GM03348 (cell line): ENCODE data around the gene SMYD3.

ENCODE experiments used
- DNase-seq: peaks from one replicate; pipeline ENCODE4 v3.0.0; 2012; ENCODE audit warnings: low spot score

The SMYD3 gene

DNA sequence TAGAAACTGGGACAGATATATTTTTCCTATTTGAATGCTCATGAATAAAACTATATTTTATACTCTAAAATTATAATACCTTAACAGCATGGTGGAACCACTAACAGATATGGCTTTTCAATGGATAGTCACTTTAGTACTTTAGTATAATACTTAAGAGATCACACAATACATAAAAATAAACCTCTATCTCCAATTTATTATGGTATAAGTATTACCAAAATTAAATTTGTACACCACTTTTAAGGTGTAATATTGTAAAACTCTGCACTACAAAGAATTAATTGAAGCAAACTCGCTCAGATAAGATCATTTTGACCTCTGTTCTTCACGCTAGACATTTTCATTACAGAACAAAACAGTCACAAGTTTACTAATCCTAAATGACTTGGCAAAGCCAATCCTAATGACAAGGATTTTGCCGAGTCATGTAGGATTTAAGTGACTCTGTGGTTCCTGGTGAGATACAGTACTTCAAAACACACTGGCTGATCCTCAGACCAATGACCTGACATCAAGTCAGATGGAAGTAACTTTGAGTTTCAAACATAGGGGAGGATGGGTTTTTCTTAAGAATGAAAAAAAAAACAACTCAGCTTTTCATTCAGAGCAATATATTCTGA, 200.6 kb downstream of the SMYD3 start:
- no peak for DNase-seq

DNA sequence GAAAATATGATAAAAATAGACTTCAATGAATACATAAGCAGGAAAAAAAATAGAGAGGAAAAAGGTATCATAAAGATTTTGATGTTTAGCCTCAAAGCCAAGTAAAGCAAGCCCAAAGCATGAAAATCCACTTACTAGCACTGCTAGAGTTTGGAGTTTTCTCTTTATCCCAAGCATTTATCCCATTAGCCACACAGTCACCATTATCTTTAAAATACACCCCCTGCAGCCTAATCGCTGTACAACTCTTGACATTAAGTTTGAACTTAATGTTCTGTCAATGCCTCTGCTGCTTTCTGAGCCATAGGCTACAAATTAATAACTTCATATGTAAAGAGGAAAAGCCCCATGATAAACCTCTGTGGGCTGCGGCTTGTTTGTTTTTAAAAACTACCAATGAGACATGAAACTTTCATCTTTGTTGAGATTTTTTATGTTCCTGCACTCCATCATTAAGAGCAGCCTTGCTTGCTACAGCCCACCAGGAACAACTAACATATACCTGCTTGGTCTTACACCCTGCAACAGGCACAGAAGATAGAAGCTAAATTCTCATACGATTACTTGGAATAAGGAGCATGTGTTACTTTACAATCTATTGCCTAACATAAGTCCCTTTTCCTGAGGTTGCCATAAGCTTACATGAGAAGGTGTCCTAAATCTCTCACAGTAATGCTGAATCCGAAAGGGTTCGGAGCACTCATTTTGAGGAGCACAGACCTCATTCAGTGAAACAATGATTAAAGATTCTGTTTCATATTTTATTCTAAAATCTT, 202.4 kb downstream of the SMYD3 start:
- DNase-seq, result no peak

DNA sequence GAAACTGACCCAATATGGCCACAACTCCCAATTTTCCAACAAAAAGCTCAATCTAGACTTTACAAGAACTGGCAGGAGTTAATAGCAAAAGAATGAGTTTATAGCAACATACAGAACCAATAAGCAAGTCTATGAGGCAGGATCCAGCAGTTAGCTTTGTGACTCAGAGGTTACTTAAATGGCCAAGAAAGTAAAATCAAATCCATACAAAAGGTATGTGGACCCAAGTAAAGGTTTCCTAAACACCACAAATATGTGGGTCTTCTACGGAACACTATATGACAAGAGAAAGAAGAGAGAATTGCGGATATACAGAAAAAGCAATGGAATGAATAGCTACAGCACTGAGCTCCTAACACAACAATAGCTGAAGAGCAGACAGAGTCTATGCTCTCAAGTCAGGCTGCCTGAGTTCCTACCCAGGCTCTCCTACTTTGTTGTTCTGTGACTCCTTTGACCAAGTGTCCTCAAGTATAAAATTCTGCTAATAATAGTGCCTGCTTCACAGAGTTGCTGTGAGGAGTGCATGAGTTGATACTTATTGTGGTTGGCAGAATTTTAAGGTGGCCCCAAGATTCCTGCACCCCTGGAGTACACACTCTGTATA, 204.3 kb downstream of the SMYD3 start:
- no peak for DNase-seq

DNA sequence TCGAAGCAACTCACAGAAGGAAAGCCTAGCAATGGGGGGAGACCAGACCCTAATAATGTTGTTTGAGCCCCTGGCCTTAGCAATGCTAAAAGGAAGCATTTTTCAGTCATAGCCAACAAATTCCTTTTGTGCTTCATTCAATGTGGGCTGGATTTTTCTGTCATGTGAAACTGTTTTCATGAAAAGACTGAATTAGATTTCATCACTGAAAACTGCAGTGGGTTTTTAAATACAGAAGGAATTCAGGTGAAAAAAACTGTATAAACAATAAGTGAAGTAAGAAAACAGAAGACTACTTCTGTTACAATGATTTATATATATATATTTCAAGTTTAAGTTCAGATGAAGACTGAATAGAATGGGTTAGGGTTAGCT, 204.8 kb downstream of the SMYD3 start:
- peak; percentile 23 for DNase-seq

DNA sequence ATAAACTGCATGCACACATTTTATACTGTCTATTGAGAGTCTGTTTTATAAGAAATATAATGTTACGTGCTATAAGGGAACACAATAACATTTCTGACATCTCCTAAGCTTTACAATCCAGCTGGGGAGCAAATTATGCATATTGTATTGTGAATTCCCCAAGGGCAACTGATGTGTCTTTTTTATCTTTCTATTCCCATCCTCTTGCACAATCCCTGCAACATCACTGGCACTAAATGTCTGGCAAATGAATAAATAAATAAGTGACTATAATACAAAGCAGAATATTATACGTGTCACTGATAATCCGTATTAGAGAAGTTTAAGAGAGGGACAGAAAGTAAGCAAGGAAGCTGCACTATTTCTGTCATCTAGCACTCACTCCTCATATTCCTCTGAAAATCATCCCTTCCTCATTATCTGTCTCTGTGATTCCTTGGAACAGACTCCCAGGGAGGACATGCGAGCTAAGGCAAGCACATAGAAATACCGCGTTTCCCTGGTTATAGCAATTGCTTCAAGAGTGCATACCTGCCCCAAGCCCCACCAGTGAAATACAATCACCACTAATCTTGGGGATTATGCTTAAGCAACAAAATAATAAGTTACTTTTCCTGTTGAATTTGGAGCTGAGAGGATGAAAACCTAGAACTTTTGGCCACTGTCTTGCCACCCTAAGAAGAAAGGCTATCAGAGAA, 205.4 kb downstream of the SMYD3 start:
- DNase-seq, result no peak

DNA sequence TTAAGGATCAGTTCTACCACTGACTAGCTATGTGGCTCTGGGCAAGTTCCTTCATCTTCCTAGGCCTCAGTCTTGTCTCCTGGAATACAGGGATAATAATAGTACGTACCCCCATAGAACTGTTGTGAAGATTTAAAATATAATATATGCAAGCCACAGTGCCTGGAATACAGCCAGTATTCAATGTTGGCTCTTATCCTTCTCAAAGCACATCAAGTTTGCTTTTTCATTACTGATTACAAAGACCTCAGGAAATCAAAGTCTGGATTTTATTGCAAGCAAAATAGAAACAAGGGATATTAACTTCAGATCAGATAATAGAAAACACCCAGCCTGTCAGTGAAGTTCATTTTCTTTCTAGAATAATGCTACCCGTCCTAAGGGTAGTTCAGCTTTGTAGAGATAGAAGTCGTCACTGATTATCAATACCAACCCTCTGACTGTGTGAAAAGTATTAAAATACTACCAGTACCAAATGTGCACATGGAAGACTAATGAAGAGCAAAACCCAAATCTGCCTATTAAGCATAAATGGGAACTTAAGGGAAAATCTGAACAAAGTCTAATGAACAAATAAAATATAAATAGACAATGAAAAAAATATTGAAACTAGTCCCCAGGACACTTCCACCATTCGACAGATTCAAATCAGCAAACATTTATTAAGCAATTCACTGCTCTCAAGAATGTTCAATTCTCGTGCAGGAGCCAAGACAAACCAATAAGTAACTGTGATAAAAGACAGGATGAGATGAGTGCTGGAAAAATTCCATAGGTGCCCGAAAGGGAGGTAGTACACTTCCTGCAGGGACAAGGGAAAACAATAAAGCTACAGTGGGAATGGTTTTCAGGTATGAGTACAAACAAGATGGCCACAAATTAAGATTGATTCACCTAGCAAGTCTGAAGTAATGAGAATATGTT, 206.2 kb downstream of the SMYD3 start:
- no peak for DNase-seq

DNA sequence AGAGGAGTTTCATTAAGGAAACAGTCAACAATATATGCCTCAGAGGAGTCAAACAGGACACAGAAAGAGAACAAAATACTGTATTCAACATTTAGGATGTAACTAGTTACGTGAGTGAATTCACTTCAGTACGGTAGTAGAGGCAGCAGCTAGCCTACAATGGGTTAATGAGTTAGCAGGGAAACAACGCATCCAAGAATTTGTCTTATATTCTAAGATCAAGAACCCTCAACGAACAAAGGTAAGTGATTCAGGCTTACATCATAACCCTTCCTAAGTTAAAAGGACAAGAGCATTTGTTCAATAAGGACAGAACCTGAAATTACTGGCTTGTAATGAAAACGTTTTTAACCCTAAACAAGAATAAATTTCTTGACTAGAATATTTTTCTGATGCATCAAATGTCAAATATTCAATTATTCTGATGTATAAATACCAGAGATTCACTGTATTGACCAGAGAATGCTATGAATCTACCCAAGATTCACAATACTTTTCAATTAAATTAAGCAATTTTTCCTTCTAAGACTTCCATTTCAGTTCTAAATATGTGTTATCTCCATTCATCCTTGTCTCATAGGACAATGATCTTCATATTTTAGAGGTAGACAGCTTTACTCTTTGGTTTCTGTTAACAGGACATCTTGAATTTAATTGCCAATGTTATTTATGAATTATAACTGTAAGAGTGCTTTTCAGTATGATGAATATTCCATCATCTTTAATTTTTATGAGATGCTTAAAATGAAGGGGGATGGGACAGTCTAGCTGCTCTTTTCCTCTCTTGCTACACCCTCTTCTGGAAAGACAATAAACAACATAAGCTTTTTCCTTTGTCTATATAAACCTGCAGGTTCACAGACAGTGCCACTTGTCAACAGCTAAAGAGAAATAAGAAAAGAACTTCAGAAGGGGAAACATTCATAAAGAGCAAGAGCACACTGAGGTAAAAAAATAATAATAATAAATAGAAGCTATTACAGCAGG, 209.5 kb downstream of the SMYD3 start:
- no peak for DNase-seq

DNA sequence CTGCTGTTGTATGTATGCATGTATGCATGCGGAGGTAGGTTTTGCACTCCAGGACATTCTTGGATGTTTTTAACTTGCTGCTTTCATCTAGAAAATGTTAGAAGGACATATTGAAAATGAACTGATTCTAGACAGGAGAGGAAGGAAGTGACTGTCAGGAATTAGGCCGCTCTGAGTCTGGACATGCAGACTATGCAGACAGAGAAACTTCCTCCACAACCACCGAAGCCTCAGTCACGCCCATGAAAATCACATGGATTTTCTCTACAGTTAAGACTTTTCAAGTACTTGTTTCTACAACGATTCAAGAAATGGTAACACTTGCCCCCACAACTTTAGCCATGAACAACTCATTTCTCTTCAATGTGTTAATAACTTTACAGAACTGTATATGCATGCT, 211.1 kb downstream of the SMYD3 start:
- no peak for DNase-seq

DNA sequence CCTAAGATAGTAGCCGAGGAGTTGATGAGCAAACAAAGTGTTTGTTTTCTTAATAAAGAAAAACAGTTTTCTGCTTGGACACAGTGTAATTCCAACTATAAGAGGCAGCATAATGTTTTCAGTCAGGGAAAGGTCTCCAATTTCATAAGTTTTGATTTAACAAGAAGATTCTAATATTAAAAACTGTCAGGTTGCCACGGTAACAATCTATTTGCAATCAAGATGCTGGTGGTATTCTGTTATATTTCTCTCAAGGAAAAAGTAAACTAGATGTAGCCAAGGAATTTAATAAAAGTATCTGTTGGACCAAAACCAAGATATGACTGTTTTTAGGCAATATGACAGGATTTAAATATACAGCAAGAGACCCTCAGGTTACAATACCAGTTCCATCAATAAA, 211.7 kb downstream of the SMYD3 start:
- no peak for DNase-seq

DNA sequence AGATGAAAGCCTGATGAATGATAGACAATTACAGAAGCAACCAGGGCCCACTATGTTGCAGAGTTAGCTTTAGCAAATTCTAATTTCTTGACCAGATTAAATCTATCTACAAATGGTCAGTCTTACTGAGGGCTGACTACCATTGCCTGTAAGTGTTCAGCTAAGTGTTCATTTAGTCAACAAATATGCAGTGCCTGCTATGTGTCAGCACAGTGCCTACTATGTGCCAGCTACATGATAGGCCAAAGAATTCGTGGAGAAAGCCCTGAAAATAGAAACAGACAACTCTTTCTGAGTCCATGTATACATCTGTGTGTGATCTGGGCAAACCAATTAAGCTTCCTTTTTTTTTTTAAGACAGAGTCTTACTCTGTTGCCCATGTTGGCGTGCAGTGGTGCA, 212.8 kb downstream of the SMYD3 start:
- no peak for DNase-seq

DNA sequence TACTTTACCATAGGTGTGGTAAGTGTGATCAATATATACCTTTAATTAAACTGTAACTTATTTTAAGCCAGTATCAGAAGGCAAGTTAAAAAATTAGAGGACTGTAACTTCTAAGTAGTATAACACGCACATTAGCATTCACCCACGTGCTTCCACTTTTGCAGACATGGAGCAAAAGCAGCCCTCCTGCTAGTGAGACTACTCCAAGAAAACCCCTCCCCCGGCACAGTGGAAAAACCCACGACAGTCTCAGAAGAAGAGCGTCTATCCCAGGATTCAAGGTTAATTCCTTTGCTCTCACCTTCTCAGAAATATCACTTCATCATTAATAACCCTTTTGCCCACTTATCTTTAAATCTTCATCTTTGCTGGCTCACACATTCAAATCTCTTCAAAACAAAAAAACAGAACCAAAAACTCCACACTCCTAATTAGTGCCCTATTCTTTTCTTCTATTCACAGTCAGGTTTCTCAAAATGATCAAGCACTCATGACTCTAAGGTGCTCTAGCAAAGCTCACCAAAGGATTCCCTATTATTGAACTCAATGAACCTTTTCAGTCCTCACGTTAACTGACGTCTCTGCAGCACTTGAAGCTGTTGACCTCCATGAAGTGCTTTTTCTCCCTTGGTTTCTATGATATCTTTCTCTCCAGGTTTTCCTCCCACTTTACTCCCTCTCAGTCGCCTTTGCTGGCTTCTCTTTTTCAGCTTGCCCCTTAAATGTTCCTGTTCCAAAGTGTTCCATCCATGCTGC, 213.5 kb downstream of the SMYD3 start:
- no peak for DNase-seq

DNA sequence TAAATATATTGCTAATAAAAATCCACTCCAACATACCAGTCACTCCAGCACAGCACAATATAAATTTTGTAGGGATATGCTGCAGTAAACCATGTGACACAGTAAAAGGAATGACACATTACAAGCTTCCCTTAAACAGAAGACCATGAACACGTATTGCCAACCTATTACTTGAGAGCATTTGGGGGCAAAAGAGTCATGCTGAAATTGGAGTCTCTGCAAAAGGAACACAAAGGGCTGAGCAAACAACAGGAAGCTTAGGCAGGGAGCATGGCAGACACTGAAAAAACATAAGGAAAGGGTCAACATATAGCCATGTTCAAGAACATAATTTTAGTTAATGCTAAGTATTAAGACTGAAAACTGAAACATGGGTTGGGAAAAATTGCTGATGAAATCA, 214.5 kb downstream of the SMYD3 start:
- no peak for DNase-seq

DNA sequence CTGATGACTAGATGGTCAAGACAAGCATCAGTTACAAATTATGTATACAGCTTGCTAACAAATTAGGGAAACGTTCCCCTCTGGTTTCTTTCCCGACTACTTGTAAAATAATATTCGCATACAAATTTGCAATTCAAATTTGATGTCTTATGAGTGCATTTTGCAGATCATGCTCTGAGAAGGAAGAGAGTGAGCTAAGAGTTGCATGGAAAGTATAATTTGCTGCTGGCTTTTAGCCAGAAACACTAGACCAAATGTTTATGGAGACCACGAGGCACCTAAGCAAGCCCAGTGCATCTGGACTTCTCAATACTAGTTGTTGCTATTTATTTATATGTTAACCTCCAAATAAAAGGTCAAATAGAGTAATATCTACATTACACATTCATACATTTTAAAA, 216.0 kb downstream of the SMYD3 start:
- DNase-seq, result no peak

DNA sequence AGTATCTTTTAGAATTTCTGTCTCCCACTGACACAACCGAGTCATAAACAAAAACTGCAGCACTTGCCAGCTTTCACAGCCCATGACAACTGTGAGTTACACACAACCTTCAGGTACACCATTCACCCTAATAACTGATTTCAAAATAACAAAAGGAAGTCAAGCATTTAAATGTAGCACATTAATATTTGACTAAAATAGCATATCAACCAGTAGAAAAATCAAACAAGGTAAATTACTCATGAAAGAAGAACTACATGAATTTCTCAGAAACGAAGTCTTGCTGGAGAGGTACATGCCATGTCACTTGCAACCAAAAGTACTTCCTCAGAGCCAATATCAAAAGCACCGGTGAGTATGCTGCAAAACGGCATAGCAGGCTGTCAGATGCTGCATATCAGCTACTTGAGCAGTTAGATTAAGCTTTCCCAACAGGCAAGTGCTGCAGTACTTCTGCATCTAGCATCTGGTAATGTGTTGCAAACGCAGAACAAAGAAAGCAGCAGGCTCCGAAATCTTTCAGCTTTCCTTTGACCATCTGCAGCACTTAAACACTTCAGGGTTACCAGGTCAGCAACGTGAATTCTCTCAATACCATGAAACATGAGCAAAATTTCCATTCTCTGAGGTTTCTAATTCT, 223.2 kb downstream of the SMYD3 start:
- DNase-seq, result no peak

DNA sequence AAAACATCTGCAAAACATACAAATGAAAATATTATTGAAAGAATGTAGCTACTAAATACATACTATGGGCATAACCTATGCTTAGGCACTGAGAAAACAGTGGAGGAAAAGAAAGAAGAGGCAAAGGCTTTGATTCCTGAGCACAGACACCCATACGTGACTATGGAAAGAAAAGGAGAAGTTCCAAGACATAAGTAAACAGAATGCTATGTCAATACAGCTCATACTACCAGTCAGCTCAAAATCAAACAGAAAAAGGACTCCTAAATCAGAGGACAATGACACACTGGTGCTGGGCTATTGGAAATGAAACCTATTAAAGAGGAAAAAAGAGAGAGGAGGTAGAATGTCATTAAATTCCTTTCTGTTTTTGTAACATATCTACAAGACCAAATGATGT, 225.4 kb downstream of the SMYD3 start:
- no peak for DNase-seq

DNA sequence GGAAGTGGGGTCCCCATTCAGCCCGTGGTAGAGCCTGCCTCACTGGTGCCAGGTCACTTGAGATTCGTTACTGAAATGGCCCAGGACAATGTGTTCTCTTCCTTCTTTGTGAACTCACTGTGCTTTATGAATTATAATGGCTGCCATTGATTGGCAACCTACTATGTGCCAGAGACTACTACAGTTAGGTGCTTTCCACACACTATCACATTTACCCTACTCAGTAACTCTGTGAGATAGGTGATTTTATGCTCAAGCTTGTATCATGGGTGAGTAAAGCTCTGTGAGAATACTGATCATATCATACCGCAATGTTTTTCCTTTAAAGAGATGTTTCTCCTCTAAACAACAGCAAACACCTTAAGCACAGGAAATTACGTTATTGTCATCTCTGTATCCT, 225.9 kb downstream of the SMYD3 start:
- DNase-seq, result no peak

DNA sequence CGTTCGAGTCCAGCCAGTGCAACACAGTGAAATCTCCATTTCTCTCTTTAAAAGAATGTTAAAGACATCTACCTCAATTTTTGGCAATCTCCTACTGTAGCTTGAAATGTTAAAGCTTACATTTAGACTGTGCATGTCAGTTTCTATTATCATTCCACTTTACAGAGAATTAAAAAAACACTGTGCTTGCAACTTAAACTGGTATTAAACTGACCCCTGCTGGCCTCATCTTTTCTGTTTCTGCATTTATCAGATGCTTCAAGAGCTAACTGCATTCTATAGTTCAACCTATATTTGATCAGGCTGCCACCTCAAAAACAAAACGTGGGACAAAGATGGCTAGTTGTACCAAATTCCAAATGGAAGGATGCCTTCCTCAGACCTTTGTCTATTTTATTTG, 226.5 kb downstream of the SMYD3 start:
- no peak for DNase-seq

DNA sequence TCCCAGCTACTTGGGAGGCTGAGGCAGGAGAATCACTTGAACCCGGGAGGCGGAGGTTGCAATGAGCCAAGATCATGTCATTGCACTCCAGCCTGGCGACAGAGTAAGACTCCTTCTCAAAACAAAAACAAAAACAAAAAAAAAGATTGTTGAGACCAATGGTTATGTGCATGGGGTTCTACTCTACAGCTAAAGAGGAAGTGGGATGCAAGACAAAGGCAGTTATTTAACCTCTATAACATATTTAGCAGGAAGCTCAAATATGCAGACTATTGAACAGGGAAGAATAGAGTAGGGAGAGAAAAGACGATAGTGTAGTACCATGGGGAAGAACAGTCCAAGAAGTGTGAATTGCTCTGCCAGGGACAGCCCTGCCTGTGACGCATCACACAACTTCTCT, 227.7 kb downstream of the SMYD3 start:
- no peak for DNase-seq

DNA sequence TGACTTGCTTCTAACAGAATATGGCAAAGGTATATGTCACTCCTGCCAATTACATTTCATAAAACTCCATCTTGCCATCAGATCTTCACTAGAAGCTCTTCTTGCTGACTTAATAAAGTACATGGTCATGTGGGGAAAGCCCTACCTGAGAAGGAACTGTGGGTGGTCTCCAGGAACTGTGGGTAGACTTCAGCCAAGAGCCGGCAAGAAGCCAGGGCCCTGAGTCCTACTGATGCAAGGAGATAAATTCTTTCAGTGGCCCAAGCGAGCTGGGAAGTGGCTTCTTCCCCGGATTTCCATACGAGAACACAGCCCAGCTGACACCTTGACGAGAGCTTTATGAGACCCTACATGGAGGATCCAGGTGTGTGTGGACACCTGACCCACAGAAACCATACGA, 228.7 kb downstream of the SMYD3 start:
- DNase-seq, result no peak
